ENCODE results near the gene KCNJ3.

DNA sequence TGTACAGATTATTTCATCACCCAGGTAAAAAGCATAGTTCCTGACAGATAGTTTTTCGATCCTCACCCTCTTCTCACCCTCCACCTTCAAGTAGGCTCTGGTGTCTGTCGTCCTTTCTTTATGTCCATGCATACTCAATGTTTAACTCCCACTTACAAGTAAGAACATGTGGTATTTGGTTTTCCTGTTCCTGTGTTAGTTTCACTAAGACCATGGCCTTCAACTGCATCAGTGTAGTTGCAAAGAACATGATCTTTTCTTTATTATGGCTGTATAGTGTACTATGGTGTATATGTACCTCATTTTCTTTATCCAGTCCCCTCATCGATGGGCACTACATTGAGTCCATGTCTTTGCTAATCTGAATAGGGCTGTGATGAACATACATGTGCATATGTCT lies 184.2 kb downstream of the KCNJ3 start:
- TF ChIP-seq, protein P1, sequence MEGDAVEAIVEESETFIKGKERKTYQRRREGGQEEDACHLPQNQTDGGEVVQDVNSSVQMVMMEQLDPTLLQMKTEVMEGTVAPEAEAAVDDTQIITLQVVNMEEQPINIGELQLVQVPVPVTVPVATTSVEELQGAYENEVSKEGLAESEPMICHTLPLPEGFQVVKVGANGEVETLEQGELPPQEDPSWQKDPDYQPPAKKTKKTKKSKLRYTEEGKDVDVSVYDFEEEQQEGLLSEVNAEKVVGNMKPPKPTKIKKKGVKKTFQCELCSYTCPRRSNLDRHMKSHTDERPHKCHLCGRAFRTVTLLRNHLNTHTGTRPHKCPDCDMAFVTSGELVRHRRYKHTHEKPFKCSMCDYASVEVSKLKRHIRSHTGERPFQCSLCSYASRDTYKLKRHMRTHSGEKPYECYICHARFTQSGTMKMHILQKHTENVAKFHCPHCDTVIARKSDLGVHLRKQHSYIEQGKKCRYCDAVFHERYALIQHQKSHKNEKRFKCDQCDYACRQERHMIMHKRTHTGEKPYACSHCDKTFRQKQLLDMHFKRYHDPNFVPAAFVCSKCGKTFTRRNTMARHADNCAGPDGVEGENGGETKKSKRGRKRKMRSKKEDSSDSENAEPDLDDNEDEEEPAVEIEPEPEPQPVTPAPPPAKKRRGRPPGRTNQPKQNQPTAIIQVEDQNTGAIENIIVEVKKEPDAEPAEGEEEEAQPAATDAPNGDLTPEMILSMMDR (IDR thresholded peaks at IDR 0.05; ENCODE audit: low read length), result no peak
- TF ChIP-seq EZH2 (optimal IDR thresholded peaks at IDR 0.05; ENCODE audit: low read depth, low read length), result no peak
- no peak for TF ChIP-seq EZH2phosphoT487 (IDR thresholded peaks at IDR 0.05; ENCODE audit: low read length)
